Fibroblast of the aortic adventitia (primary cell): ENCODE results near the gene CFAP251. TPM values are rescaled to one million over a fixed set of nuclear protein-coding genes. Genes with fewer than 3 reads are reported as not detected.

Experiments
- DNase-seq: peaks from one replicate; pipeline ENCODE4 v3.0.0-alpha.2; 2010; ENCODE audit warnings: low read depth
- H3K4me3 ChIP-seq: 2 replicates; pipeline ENCODE4 v1.5.1; 2011; ENCODE audit warnings: low read depth, mild to moderate bottlenecking, control low read depth, low read length, moderate library complexity
- total RNA-seq: library from RNA; depleted of rRNA; stranded (reverse); fragments of >200 nt; gene quantifications from 2 replicates; pipeline ENCODE4 v1.2.3, GENCODE V29; 2012; ENCODE audit warnings: low replicate concordance
- TF ChIP-seq, protein P1 (sequence below): IDR thresholded peaks from 2 replicates; pipeline ENCODE4 v1.5.1; 2011; ENCODE audit warnings: mild to moderate bottlenecking, low read length, control low read depth, inconsistent platforms; ENCODE audit not compliant: insufficient read depth

CFAP251 gene
- total RNA-seq, 1 donor: 8.8 TPM

- no peak for DNase-seq
- H3K4me3 ChIP-seq: no peak overlapping the region
- TF ChIP-seq, protein P1, sequence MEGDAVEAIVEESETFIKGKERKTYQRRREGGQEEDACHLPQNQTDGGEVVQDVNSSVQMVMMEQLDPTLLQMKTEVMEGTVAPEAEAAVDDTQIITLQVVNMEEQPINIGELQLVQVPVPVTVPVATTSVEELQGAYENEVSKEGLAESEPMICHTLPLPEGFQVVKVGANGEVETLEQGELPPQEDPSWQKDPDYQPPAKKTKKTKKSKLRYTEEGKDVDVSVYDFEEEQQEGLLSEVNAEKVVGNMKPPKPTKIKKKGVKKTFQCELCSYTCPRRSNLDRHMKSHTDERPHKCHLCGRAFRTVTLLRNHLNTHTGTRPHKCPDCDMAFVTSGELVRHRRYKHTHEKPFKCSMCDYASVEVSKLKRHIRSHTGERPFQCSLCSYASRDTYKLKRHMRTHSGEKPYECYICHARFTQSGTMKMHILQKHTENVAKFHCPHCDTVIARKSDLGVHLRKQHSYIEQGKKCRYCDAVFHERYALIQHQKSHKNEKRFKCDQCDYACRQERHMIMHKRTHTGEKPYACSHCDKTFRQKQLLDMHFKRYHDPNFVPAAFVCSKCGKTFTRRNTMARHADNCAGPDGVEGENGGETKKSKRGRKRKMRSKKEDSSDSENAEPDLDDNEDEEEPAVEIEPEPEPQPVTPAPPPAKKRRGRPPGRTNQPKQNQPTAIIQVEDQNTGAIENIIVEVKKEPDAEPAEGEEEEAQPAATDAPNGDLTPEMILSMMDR: no peak
Measured at GRCh38 chr12:121953695-121954094, 35.3 kb downstream of the CFAP251 start.

- DNase-seq: peak; percentile 47
- no peak overlapping the region for H3K4me3 ChIP-seq
- TF ChIP-seq, protein P1: peak; percentile 66
Measured at GRCh38 chr12:121955258-121956237, 37.2 kb downstream of the CFAP251 start.

DNA sequence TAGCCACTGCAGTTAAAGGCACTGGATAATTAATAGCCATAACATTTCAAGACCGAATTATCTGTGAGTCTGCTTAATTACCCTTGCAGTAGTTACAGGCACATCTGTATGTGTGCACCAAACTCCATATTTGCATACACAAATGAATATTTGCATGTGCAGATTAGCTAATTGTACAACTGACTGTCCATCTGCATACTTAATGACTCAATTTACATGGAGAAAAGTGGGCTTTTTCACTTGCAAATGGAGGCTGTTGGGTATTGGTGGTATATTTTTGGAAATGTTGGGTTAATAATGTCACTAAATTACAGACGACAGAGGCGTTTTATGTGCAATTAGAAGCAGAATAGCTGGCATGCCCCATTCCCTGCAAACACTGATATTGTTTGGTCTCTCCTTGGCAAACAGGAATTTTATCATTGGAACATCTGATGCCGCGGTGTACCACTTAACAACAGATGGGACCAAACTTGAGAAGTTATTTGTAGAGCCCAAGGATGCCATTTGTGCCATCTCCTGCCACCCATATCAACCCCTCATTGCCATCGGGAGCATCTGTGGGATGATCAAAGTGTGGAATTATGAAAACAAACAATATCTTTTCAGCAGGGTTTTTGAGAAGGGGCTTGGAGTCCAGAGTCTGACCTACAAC, 39.6 kb downstream of the CFAP251 start:
- no peak overlapping the region for H3K4me3 ChIP-seq
- no peak for DNase-seq
- TF ChIP-seq, protein P1: no peak

DNA sequence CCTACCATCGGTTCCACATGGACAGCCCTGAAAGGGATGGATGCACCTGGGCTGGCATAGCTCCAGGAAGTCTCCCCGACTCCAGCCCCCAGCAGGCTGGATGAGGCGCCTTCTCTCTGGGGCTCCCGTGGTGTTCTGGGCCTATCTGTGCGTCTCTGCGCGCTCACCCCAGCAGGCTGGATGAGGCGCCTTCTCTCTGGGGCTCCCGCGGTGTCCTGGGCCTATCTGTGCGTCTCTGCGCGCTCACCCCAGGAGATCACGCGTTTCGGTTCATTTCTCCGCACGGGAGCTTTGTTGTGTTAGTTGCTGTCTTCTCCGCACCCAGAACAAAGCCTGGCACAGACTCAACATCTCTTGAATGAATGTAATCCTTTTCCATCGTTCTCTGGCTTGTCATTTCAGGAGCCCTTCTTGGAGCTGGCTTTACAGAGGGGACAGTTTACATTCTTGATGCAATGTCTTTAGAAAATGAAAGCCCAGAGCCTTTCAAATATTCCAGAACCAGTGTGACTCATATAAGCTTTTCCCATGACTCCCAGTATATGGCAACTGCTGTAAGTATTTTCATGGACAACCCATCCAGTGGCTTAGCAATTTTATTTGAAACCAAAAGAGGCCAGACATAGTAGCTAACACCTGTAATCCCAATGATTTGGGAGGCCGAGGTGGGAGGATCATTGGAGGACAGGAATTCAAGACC, 40.3 kb downstream of the CFAP251 start:
- TF ChIP-seq, protein P1: no peak

DNA sequence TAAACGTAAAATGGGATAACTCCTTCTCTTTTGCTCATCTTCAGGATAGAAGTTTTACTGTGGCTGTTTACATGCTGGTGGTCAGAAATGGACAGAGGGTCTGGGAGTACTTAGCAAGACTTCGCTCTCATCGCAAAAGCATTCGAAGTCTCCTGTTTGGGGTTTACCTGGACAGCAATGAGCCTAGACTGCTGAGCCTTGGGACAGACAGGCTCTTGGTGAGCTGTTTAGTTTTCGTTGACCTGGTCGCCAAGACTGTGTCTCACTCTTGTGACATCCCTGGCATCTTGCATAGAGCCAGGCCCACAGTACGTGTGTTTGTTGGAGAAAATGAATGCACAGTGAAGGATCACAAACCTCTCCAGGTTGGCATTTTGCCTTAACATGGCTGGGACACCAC, 42.1 kb downstream of the CFAP251 start:
- H3K4me3 ChIP-seq: no peak overlapping the region
- TF ChIP-seq, protein P1: no peak
- DNase-seq: no peak

More for the DNA sequence above, 40.3 kb downstream of the CFAP251 start:
- no peak overlapping the region for H3K4me3 ChIP-seq
- peak; percentile 42 for DNase-seq

DNA sequence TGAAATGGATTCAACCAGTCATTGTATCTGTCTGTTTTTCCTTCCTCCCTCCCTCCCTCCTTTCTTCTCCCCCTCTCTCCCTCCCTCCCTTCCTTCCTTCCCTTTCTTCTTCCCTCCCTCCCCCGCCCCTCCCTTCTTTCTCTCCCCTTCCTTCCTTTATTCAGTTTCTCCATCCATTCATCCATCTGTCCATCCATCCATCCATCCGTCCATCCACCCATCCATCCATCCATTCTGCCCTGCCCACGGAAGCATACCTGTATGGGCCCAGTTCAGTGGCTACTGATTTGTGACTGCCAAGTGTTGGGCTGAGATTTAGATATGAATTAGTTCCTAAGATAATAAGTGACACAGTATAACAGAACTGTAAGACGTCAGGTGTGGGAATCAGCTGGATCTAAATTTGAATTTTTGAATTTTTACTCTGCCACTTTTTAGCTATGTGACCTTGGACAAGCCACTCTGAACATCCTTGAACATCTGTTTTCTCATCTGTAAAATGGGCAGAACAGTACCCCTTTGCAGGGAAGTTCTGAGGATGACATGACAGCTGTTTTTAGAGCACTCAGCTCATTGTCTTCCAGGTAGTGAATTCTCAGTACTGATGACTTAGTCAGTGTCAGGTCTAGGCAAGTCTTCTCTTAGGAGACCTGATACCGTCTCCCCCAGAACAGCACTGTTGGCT, 42.9 kb downstream of the CFAP251 start:
- DNase-seq: no peak
- H3K4me3 ChIP-seq: no peak overlapping the region
- TF ChIP-seq, protein P1: no peak
